ENCODE data around the gene HELT. TPM values are rescaled to one million over a fixed set of nuclear protein-coding genes. Genes with fewer than 3 reads are reported as not detected.
"Not testable (repeated sequence)": the region's sequence is repeated elsewhere in the genome, so short reads cannot be mapped to it uniquely, and the experiment has no call there.

The HELT gene, protein sequence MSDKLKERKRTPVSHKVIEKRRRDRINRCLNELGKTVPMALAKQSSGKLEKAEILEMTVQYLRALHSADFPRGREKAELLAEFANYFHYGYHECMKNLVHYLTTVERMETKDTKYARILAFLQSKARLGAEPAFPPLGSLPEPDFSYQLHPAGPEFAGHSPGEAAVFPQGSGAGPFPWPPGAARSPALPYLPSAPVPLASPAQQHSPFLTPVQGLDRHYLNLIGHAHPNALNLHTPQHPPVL
- total RNA-seq, result not detected
- long read RNA-seq, result 0 reads

DNA sequence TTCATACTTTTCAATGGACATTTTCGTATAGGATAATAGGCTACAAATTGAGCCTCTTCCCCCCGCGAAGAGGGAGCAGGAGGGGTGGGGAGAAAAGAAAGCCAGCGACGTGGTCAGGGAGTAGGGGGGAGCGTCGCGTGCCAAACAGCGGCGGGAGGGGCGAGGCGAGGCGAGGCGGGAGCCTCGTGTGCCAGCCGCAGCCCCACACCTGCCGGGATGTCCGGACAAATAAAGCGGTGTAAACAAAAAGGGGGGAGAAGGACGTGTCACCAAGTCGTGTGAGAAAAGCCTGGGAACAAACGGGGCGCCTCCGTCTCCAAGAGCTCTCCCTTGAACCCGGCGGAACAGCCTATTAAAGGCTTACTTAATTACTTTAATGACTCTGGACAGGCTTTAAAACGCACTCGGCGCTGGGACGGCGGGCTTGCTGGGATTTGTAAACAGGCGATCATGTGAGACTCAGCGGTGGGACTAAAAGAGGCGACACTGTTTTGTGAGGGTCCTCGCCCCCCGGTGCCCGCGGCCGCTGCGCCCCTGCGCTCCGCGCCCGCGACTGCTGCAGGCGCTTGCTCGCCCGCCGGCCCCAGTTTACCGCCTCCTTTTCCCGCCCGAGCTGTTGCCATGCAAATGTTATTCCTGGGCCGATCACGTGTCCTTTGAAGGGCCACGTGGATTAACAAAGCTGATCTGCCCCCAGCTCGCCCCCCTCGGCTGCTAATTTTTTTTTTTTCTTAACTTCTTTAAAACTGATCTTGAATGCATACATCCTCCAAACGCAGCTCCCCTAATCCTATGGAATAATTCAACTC, at the start of gene HELT:
Gene HELT (plus strand): TSS at position 527 of the 809 bp plus-strand sequence. CDS start 439 bp downstream, outside the sequence.
- ATAC-seq (ENCODE audit: poor library complexity) (no peak), DNase-seq (no peak)
- intact Hi-C loops (cut with DNase I), result no loop called here

DNA sequence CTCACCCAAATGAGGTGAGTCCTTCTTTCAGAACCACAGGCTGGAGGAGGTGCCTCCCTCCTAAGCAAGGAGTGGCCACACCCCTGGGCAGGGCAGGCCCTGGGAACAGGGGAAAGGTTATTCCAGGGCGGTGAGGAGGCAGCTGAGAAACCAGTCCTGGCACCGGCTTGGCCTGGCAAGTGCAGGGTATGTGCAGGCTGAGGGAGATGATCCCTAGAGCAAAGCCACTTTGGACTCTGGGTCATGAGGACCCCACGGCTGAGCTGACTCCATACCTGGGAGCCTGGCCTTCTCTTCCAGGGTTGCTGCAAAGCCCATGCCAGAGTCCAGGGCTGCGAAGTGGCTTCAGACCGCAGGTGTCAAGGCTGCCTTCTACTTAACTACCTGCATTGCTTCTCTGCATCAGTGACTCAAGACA, 49.5 kb upstream of the HELT start:
- DNase-seq, result peak; percentile 69

DNA sequence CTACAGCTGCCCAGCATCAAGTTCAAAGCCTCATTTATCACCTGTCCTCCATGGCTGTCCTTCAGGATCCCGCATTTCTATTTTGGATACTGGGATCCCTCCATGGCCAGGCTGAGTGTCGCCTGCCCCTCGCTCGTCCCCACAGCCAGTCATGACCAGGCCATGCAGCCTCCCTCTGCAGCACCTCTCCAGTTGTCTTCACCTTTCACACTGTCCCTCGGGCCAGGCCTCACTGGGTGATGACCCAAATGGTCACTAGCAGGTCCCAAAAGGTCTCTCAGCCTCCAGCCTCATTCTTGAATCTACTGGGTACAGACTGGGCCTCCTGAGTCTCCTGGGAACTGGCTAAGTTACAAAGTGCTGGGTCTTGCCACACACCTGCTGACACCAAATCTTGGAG, 48.7 kb upstream of the HELT start:
- intact Hi-C loops (cut with DNase I), result no loop called here
- DNase-seq, result no peak
- no peak for ATAC-seq (ENCODE audit: poor library complexity)

More for the DNA sequence above, 49.5 kb upstream of the HELT start:
- ATAC-seq (ENCODE audit: poor library complexity), result peak; percentile 99
- intact Hi-C loops (cut with DNase I), result no loop called here

DNA sequence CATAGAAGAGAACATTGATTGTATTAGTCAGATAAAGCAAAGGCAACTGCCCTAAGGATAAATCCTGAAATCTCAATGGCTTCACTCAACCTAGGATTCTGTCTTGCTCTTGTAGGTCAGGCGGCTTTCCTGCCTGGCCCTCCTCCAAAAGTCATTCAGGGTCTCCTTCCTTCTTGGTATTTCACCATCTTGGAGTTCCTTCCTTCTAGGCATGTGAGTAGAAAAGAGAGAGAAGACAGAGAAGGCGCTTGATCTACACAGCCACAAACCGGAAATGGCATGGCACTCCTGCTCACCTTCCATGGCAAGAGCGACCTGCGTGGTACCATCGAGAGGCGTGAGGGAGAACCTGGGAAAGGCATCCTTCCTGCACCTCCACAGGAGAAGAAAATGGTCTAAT, 45.3 kb upstream of the HELT start:
- no peak for ATAC-seq (ENCODE audit: poor library complexity)
- intact Hi-C loops (cut with DNase I), result no loop called here

DNA sequence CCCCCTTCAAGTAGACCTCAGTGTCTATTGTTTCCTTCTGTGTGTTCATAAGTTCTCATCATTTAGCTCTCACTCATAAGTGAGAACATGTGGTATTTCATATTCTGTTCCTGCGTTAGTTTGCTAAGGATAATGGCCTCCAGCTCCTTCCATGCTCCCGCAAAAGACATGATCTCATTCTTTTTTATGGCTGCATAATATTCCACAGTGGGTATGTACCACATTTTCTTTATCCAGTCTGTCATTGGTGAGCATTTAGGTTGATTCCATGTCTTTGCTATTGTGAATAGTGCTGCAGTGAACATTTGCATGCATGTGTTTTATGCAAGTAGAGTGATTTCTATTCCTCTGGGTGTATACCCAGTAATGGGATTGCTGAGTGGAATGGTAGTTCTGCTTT, 41.9 kb upstream of the HELT start:
- intact Hi-C loops (cut with DNase I); DNase-seq; ATAC-seq (ENCODE audit: poor library complexity): not testable (repeated sequence)

More for the DNA sequence above, 45.3 kb upstream of the HELT start:
- DNase-seq, result no peak

DNA sequence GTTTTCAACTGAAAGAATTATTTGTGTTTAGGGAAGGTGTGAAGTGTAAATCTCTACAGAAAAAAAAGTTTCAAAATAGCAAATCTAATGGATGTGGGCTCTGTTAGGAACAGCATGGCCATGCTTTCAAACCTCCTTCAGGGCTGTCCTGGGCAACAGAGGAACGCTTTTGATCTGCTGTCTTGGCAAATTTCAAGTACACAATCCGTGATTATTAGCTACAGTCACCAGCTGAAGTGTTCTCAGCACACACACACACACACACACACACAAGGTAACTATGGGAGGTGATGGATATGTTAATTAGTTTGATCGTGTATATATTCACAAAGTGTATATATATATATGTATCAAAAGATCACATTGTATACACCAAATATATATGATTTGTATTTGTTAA, 40.5 kb upstream of the HELT start:
- ATAC-seq (ENCODE audit: poor library complexity) (no peak), DNase-seq (no peak)
- intact Hi-C loops (cut with DNase I), result no loop called here

DNA sequence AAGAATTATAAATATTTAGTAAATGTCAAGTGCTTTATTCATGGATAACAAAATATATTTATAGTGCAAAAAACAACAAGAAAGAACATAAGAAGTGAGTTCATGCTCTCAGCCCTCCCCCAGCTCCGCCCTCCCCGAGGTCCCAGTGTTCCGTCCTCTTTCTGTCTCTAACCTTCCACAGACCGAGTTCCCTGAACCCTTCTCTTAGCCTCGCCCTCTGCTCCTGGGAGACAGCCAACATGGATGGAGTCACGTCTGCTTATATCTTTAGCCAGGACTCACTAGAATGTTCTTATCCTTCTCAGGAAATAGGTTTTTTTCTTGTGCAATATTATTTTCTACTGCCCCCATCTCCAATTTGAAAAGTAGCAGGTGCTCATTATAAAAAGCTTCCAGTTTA, 40.1 kb upstream of the HELT start:
- DNase-seq (peak; percentile 73), ATAC-seq (ENCODE audit: poor library complexity) (peak; percentile 85)
- intact Hi-C loops (cut with DNase I), result no loop called here

DNA sequence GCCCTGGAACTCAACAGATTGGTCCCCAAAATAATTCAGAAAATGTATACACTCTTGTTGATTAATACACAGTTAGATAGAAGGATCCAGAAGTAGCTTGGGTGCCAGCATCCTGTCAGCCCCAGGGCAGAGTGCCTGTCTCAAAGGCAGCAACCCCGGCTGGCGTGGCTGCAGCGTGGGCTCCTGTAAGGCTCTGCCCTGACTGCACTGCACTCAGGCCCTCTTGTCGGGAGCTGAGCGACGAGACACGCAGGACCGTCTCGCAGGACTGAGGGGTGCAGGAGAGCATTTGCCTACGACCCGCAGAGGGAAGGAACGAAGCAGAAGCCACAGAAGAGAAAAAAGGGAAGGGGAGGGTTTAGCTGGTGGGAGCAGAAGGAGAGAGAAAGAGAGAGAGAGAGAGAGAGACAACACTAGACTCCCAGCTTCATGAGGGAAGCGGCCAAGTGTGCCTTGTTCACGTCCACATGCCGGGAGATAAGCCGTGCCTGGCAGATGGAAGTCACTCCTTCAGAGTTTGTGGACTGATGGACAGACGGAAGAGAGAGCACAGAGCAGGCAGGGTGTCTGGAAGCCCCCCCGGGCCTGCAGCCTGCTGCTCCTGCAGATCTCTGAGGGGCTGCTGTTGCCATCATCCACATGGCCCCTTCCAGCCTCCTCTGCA, 38.7 kb upstream of the HELT start:
- ATAC-seq (ENCODE audit: poor library complexity), result peak; percentile 65
- no peak for DNase-seq
- intact Hi-C loops (cut with DNase I), result loop anchor here (5.0 kb wide), 1 partner anchor 232 kb away; no protein-coding TSS in a partner anchor

DNA sequence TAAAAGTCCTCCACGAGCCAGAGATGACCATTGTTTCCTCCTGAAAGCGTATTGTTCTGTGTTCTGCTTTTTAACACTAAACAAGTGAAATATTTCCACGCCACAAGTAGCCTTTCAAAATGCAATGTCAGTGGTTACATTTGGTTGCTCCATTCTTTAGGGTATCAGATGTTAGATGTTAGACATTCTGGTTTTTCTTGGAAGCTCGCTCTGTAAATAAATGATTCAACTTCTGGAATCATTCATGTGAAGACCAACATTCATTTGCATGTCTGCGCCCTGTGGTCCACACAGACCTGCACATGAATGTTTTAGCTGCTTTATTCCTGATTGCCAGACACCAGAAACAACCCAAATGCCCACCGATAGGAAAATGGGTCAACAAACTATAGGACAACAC, 38.0 kb upstream of the HELT start:
- intact Hi-C loops (cut with DNase I), result loop anchor here (5.0 kb wide), 1 partner anchor 233 kb away; no protein-coding TSS in a partner anchor
- DNase-seq, result no peak
- ATAC-seq (ENCODE audit: poor library complexity), result no peak

DNA sequence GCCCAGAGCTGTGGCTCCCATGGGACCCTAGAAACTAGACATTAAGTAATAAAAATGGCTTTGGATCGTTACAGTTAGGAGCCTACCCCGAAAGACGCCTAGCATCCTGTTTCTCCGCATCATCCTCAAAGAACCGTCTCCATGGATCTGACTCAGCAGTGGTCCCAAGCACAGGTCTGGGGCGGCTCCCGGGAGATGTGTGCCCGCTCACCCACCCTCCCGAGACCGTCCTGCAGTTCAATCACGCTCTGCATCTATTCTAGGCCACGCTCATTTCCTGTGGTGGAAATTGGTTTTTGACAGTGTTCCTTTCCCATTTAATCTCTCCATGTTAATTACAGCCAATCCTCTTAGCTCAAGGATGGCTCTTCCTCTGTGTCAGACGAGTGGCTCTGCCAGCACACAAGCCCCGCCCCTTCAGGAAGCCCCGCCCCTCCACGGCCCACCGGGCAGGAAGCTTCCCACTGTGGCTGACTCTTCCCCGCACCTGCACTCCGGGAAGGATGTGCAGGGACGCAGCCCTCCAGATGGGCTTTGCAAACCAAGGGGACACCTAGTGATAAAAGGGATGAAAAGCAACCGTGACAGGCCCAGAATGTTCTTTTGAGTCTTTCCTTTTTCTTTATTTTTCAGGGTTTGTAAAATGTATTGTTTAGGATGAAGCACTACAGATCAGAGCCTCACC, 34.5 kb upstream of the HELT start:
- ATAC-seq (ENCODE audit: poor library complexity), result peak; percentile 76
- DNase-seq, result peak; percentile 79
- intact Hi-C loops (cut with DNase I), result loop anchor here (5.0 kb wide), 1 partner anchor 237 kb away; no protein-coding TSS in a partner anchor

DNA sequence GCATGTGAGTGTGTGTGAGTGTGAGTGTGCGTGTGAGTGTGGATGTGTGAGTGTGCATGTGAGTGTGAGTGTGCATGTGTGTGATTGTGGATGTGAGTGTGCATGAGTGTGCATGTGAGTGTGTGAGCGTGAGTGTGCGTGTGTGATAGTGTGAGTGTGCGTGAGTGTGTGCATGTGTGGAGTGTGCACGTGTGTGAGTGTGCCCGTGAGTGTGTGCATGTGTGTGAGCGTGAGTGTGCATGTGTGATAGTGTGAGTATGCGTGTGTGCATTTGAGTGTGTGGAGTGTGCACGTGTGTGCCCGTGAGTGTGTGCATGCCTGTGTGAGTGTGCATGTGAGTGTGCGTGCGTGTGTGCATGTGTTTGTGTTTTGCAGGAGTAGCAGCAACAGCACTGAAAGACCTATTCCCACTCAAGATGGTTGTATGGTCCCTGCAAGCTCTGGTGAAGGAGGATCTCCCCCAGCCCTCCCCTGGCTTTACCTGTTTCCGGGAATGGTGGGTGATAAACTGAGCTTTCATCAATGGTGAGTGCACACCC, 30.7 kb upstream of the HELT start:
- intact Hi-C loops (cut with DNase I), result no loop called here
- ATAC-seq (ENCODE audit: poor library complexity), result no peak
- DNase-seq, result no peak

DNA sequence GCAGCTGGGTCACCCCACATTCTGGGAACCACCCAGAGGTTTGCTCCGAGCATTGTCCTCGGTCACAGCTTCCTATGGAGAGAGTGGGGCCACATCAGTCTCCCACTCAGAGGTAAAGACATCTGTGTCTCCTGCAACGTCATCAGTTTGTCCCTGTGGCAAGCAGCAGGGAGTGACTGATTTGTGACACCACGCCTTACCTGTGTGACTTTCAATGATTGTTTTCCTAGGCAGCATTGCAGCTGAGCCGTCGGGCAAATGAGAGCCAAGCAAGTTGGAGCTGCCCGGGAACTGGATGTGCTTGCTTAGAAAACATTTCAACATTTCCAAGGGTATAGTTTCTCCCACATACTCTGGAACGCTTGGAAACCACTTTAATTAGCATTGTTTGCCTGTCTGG, 29.7 kb upstream of the HELT start:
- no peak for DNase-seq
- ATAC-seq (ENCODE audit: poor library complexity), result no peak
- intact Hi-C loops (cut with DNase I), result no loop called here

DNA sequence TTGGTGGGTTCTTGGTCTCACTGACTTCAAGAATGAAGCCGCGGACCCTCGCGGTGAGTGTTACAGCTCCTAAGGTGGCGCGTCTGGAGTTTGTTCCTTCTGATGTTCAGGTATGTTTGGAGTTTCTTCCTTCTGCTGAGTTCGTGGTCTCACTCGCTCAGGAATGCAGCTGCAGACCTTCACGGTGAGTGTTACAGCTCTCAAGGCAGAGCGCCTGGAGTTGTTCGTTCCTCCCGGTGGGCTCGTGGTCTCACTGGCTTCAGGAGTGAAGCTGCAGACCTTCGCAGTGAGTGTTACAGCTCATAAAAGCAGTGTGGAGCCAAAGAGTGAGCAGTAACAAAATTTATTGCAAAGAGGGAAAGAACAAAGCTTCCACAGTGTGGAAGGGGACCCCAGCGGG, 29.0 kb upstream of the HELT start:
- ATAC-seq (ENCODE audit: poor library complexity); intact Hi-C loops (cut with DNase I); DNase-seq: not testable (repeated sequence)

DNA sequence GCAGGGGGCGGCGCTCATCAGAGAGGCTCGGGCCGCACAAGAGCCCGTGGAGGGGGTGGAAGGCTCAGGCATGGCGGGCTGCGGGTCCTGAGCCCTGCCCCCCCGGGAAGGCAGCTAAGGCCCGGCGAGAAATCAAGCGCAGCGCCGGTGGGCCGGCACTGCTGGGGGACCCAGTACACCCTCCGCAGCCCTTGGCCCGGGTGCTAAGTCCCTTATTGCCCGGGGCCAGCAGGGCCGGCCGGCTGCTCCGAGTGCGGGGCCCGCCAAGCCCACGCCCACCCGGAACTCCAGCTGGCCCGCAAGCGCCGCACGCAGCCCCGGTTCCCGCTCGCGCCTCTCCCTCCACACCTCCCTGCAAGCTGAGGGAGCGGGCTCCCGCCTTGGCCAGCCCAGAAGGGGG, 28.2 kb upstream of the HELT start:
- intact Hi-C loops (cut with DNase I); DNase-seq; ATAC-seq (ENCODE audit: poor library complexity): not testable (repeated sequence)

DNA sequence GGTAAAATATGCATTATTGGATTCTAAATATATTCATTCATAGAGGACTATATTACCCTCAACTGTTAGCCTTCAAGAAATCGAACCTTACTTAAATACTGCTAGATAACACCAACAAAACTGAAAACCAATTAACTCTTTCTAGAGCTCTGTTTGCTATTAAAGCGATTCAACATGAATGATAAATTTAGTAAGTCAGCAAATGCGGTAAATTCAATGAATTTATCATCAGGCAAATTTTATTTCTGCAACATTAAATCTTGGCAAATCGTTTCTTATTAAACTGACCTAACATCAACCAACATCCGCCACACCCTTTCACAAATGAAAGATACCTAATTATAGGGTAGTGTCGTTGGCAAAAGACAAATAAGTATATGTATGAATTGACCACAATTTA, 26.4 kb upstream of the HELT start:
- intact Hi-C loops (cut with DNase I), result no loop called here
- ATAC-seq (ENCODE audit: poor library complexity) (no peak), DNase-seq (no peak)

DNA sequence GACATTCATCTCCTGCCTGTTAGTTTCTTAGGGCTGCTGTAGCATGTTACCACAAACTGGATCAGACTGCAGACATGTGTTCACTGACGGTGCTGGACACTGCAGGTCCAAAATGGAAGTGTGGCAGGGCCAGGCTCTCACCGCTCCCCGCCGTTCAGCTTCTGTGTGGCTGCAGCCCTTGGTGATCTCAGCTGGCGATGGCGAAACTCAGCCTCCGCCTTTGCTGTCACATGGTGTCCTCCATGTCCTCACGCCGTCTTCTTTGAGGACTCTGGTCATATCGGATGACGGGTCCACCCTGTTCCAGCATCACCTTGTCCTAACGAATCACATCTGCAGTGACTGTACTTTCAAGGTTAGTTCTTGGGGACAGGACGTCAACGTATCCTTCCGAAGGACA, 25.9 kb upstream of the HELT start:
- ATAC-seq (ENCODE audit: poor library complexity) (no peak), DNase-seq (no peak)
- intact Hi-C loops (cut with DNase I), result no loop called here

DNA sequence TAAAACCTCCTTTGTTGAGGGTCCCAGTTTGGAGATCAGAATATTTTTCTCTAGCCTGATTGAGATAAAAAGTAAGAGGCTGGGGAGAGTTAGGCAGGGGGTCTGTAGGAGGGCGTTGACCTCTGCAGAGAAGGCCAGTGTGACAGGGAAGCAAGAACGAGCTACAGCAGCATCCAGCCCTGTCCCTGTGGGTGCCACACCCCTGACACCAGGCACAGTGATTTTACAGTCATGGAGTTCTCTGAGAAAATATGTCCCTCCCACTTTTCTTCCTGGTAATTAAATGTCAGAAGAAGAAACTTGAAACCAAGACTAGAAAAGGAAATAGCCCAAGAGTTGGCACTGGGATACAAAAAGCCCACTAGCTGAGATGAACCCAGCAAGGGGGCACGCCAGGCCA, 25.0 kb upstream of the HELT start:
- ATAC-seq (ENCODE audit: poor library complexity) (no peak), DNase-seq (no peak)
- intact Hi-C loops (cut with DNase I), result no loop called here

DNA sequence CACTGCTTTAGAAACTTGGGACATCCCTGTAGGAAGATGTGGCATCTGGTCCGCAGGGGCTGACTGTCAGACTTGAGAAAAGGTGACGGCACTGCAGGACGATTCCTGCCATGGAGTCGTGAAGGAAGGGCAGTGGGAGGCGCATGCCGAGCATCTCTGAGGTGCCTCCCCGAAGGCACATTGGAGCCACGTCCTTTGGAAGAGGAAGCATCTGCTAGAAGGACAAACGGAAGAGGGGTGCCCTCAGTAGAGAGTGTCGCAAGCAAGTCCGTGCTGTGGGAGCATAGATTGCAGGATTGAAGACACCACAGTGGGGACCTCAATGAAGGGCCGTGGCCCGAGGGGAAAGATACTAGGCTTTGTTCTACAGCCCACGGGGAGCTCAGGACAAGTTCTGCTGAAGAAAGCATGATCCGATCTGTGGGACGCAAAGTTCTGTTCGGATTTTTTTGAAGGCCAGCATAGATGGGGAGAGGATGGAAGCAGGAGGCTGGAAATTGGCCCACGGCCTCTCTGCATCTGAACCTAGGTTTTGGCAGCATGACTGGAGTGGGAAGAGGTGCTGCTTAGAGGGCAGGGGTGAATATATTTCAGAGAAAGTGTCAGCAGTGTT, 24.2 kb upstream of the HELT start:
- intact Hi-C loops (cut with DNase I), result no loop called here
- ATAC-seq (ENCODE audit: poor library complexity) (no peak), DNase-seq (no peak)
